HepG2 (cell line): ENCODE data around the gene TPX2. TPM values are rescaled to one million over a fixed set of nuclear protein-coding genes. Genes with fewer than 3 reads are reported as not detected.

Experiments
- ATAC-seq: fragments of 200-7000 bp; cut with Tn5 transposase; 3 replicates; pipeline ENCODE4 v1.9.1; 2020; ENCODE audit warnings: mild to moderate bottlenecking, moderate library complexity
- BruUV-seq: library from RNA; stranded (reverse); fragments of 400-500 nt; replicated peaks from 2 replicates; lab custom pipeline; 2021; lab: Mats Ljungman, UMichigan
- CTCF ChIA-PET: fragments of 300-600 bp; formaldehyde crosslinking; extraction: SDS; loops from one replicate; lab custom pipeline; 2021; ENCODE audit warnings: low total read pairs, inconsistent platforms, low intra/inter-chr PET ratio; lab: Yijun Ruan, JAX
- POLR2A ChIA-PET: fragments of 350-600 bp; sonication (Branson Sonifier 250); formaldehyde crosslinking; loops from one replicate; lab custom pipeline; 2020; ENCODE audit warnings: antibody characterized with exemption, inconsistent platforms; lab: Yijun Ruan, JAX
- DNase-seq: peaks from one replicate; pipeline ENCODE4 v3.0.0-alpha.2; 2015; ENCODE audit warnings: low spot score
- FAIRE-seq: peaks from 3 replicates; lab custom pipeline; 2011; peaks lifted over from hg19 to GRCh38; lab: Jason Lieb, UNC
- H2AFZ ChIP-seq: one replicate; pipeline ENCODE4 v1.6.1; 2011; ENCODE audit warnings: low read length, inconsistent platforms
- H3K27ac ChIP-seq: fragments of 300-600 bp; 3 replicates; pipeline ENCODE4 v1.8.0; 2011; ENCODE audit warnings: mixed run types, mild to moderate bottlenecking, mixed read lengths, low read length, inconsistent platforms; ENCODE audit not compliant: insufficient read depth; ENCODE audit errors: extremely low read length
- H3K27me3 ChIP-seq, 2 experiments: fragments of 200-600 bp in 1 of 2; 2 replicates in 1 of 2; 3 replicates in 1 of 2; pipeline versions ENCODE4 v1.6.0 to v1.8.0; 2011; ENCODE audit warnings: low read length in 2 of 2, mild to moderate bottlenecking in 2 of 2, moderate library complexity in 2 of 2, inconsistent platforms in 1 of 2; ENCODE audit not compliant: insufficient read depth in 2 of 2, control insufficient read depth in 1 of 2
- H3K36me3 ChIP-seq, 2 experiments: fragments of 200-600 bp in 1 of 2; replicated peaks in 1 of 2; 2 replicates in 1 of 2; 3 replicates in 1 of 2; pipeline versions ENCODE4 v1.5.1 to v1.8.0; 2011; ENCODE audit warnings: low read length in 2 of 2, inconsistent platforms in 1 of 2; ENCODE audit not compliant: insufficient read depth in 2 of 2, control insufficient read depth in 1 of 2
- H3K4me1 ChIP-seq: 2 replicates; pipeline ENCODE4 v1.5.1; 2012; ENCODE audit warnings: low read length, inconsistent platforms; ENCODE audit not compliant: insufficient read depth
- H3K4me2 ChIP-seq: 2 replicates; pipeline ENCODE4 v1.6.0; 2011; ENCODE audit warnings: low read depth, low read length, inconsistent platforms
- H3K4me3 ChIP-seq, 3 experiments: fragments of 200-600 bp in 1 of 3; sonication (generic), shearing (Covaris generic) in 1 of 3; replicated peaks in 1 of 3; 2 replicates each; pipeline ENCODE4 v1.5.1; 2011 to 2016; ENCODE audit warnings: low read length in 3 of 3, inconsistent platforms in 2 of 3, low read depth in 2 of 3, mild to moderate bottlenecking in 2 of 3, control low read depth in 1 of 3, mixed read lengths in 1 of 3; ENCODE audit not compliant: insufficient read depth in 1 of 3
- H3K79me2 ChIP-seq: one replicate; pipeline ENCODE4 v1.6.1; 2011; ENCODE audit warnings: low read length, inconsistent platforms; ENCODE audit not compliant: insufficient read depth
- H3K9ac ChIP-seq: 2 replicates; pipeline ENCODE4 v1.6.0; 2011; ENCODE audit warnings: mild to moderate bottlenecking, low read depth, low read length, inconsistent platforms; ENCODE audit not compliant: insufficient read depth
- H3K9me3 ChIP-seq: 2 replicates; pipeline ENCODE4 v1.5.1; 2012; ENCODE audit warnings: mild to moderate bottlenecking, low read length
- H4K20me1 ChIP-seq: 2 replicates; pipeline ENCODE4 v1.6.0; 2011; ENCODE audit warnings: inconsistent platforms, mild to moderate bottlenecking, low read length, moderate library complexity; ENCODE audit not compliant: insufficient read depth
- ATF7-NPFF ChIP-seq: sonication (generic); formaldehyde crosslinking; IDR thresholded peaks from 2 replicates; pipeline ENCODE4 v1.8.1; 2023; ENCODE audit warnings: mild to moderate bottlenecking, low read depth, missing genetic modification reagents, moderate library complexity
- GATA4 ChIP-seq: sonication (generic); IDR thresholded peaks from 2 replicates; pipeline ENCODE4 v1.6.1; 2016; ENCODE audit warnings: antibody characterized with exemption, low read depth, borderline replicate concordance
- GATAD1 ChIP-seq: IDR thresholded peaks from 2 replicates; pipeline ENCODE4 v1.6.1; 2016; ENCODE audit warnings: missing genetic modification reagents, missing compliant biosample characterization
- HCFC1 ChIP-seq: fragments of 150-350 bp; IDR thresholded peaks from 2 replicates; pipeline ENCODE4 v1.6.1; 2014; ENCODE audit warnings: low read depth, low read length
- REXO4 ChIP-seq: sonication (generic); formaldehyde crosslinking; IDR thresholded peaks from 2 replicates; pipeline ENCODE4 v1.8.0; 2022; ENCODE audit warnings: missing genetic modification reagents, mild to moderate bottlenecking, borderline replicate concordance
- SALL1 ChIP-seq: sonication (generic); formaldehyde crosslinking; IDR thresholded peaks from 2 replicates; pipeline ENCODE4 v1.8.0; 2022; ENCODE audit warnings: mild to moderate bottlenecking, missing genetic modification reagents
- SOX5 ChIP-seq: IDR thresholded peaks from 2 replicates; pipeline ENCODE4 v1.6.1; 2016; ENCODE audit warnings: borderline replicate concordance
- TGIF2 ChIP-seq: IDR thresholded peaks from 2 replicates; pipeline ENCODE4 v1.6.1; 2016; ENCODE audit warnings: control low read depth, missing compliant biosample characterization
- ZNF781 ChIP-seq: sonication (generic); formaldehyde crosslinking; IDR thresholded peaks from 2 replicates; pipeline ENCODE4 v1.5.1; 2020; ENCODE audit warnings: borderline replicate concordance, mild to moderate bottlenecking, missing genetic modification reagents; ENCODE audit errors: not compliant biosample characterization
- WGBS: methylation state at CpG from one replicate; pipeline ENCODE4 v1.1.6; 2017; ENCODE audit warnings: low lambda C conversion rate; 5-methylcytosine and 5-hydroxymethylcytosine counted together
- in situ Hi-C: cut with HindIII; loops from 2 replicates; pipeline ENCODE4 v1.10.0; 2017; ENCODE audit warnings: low pct_unique_long_range_greater_than_20kb; ENCODE audit not compliant: extremely low pct_ligation_motif_present
- intact Hi-C: fragments of 100-400 bp; cut with micrococcal nuclease; formaldehyde crosslinking; loops from one replicate; pipeline ENCODE4 v1.10.0; 2022; ENCODE audit not compliant: unreplicated experiment
- polyA plus RNA-seq, 8 experiments: library from polyadenylated mRNA; depleted of rRNA in 3 of 8; stranded (reverse) in 7 of 8; unstranded in 1 of 8; fragments of >200 nt; fragmentation: Illumina TruSeq in 4 of 8; extraction: Trizol in 4 of 8; gene quantifications; 2 replicates each; pipeline versions ENCODE4 v1.2.1 to v1.2.3, GENCODE V29; 2011 to 2016; ENCODE audit warnings: low read depth in 4 of 8, missing spikeins in 1 of 8, mixed read lengths in 1 of 8; ENCODE audit not compliant: insufficient read depth in 1 of 8
- total RNA-seq, 5 experiments: library from RNA; depleted of rRNA; stranded (reverse); fragments of >200 nt; fragmentation: Illumina TruSeq; extraction: Trizol; gene quantifications; 2 replicates each; pipeline ENCODE4 v1.2.3, GENCODE V29; 2016; ENCODE audit warnings: low read depth in 1 of 5
- TF ChIP-seq, protein P1 (sequence below): sonication (generic); formaldehyde crosslinking; IDR thresholded peaks from 2 replicates; pipeline ENCODE4 v1.4.0; 2020; ENCODE audit warnings: missing genetic modification reagents

The TPX2 gene
- total and polyA plus RNA-seq, 2 of the 13 experiments (the other 11 are each of a cell fraction or from before 2014, with no cell fraction given) = 34.3 to 124 TPM

GRCh38 chr20:31820228-31820627, 81.1 kb downstream of the TPX2 start:
- no TSS peak for BruUV-seq
- peaks cover 5 to 41% of the 10 kb centered on the region in 2 experiments for H3K27me3 ChIP-seq
- ChIA-PET POLR2A (no interaction called here), CTCF (interaction anchor here (1.5 kb wide), 1 partner anchor 212 kb away, joined by 3 read pairs; no protein-coding TSS in a partner anchor)
- TF ChIP-seq ATF7-NPFF = no peak
- no peak for TF ChIP-seq REXO4 (CRISPR knock-in tag)
- no peak for TF ChIP-seq HCFC1
- TF ChIP-seq GATAD1 = no peak
- no peak for TF ChIP-seq GATA4
- TF ChIP-seq SALL1 (CRISPR knock-in tag) = no peak
- TF ChIP-seq ZNF781 (CRISPR knock-in tag) = no peak
- TF ChIP-seq TGIF2 = no peak
- TF ChIP-seq, protein P1, sequence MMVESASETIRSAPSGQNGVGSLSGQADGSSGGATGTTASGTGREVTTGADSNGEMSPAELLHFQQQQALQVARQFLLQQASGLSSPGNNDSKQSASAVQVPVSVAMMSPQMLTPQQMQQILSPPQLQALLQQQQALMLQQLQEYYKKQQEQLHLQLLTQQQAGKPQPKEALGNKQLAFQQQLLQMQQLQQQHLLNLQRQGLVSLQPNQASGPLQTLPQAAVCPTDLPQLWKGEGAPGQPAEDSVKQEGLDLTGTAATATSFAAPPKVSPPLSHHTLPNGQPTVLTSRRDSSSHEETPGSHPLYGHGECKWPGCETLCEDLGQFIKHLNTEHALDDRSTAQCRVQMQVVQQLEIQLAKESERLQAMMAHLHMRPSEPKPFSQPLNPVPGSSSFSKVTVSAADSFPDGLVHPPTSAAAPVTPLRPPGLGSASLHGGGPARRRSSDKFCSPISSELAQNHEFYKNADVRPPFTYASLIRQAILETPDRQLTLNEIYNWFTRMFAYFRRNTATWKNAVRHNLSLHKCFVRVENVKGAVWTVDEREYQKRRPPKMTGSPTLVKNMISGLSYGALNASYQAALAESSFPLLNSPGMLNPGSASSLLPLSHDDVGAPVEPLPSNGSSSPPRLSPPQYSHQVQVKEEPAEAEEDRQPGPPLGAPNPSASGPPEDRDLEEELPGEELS (CRISPR knock-in tag) = no peak
- no peak for TF ChIP-seq SOX5 (CRISPR knock-in tag)
- no peaks in the 10 kb centered on the region for H3K79me2 ChIP-seq
- 0 out of 2 replicates have a peak, but pooled peaks cover 7% of the 10 kb centered on the region for H3K4me1 ChIP-seq
- H3K9me3 ChIP-seq = no peaks in the 10 kb centered on the region
- no peak overlapping the region for H3K9ac ChIP-seq
- no peak for DNase-seq
- no peak for FAIRE-seq
- no peak for ATAC-seq
- H3K4me2 ChIP-seq = no peak overlapping the region
- no peak overlapping the region for H3K4me3 ChIP-seq
- H2AFZ ChIP-seq = no peak overlapping the region
- no peaks in the 10 kb centered on the region for H4K20me1 ChIP-seq
- in situ Hi-C loops (loop anchor here (5.0 to 10.0 kb wide), 2 partner anchors 212 to 275 kb away; no protein-coding TSS in a partner anchor), intact Hi-C loops (loop anchor here (10.0 kb wide), 1 partner anchor 135 kb away; the partner anchor contains the start of gene PDRG1)
- WGBS = 0% methylated on average over 1 of the region's 6 CpGs
- H3K27ac ChIP-seq = no peak overlapping the region
- no peaks in the 10 kb centered on the region for H3K36me3 ChIP-seq
